COR-L47 (cell line): ENCODE data around the gene ZNF24.
A peak's percentile ranks its signal among the peaks of the same experiment; 100 is the strongest.

ENCODE experiments used
- DNase-seq: peaks from one replicate; lab custom pipeline; 2025; lab: John Stamatoyannopoulos, UW

Gene ZNF24

GRCh38 chr18:35343936-35344735, at the start of gene ZNF24:
Gene ZNF24 (minus strand): TSS chr18:35344420. CDS start chr18:35340650, 3,770 bp downstream.
- DNase-seq, result peak; percentile 99

GRCh38 chr18:35393716-35394115, 49.5 kb upstream of the ZNF24 start:
- no peak for DNase-seq

GRCh38 chr18:35392375-35392774, 48.2 kb upstream of the ZNF24 start:
- no peak for DNase-seq

- no peak for DNase-seq
Observed at GRCh38 chr18:35390951-35391700, 46.9 kb upstream of the ZNF24 start.

- no peak for DNase-seq
Observed at GRCh38 chr18:35389095-35389618, 44.9 kb upstream of the ZNF24 start.

GRCh38 chr18:35387152-35387571, 42.9 kb upstream of the ZNF24 start:
- peak; percentile 36 for DNase-seq

GRCh38 chr18:35386600-35387100, 42.4 kb upstream of the ZNF24 start:
- peak; percentile 69 for DNase-seq

GRCh38 chr18:35383136-35383535, 38.9 kb upstream of the ZNF24 start:
- DNase-seq, result no peak

GRCh38 chr18:35379421-35379820, 35.2 kb upstream of the ZNF24 start:
- DNase-seq, result no peak

GRCh38 chr18:35378574-35378896, 34.3 kb upstream of the ZNF24 start:
- DNase-seq, result no peak

GRCh38 chr18:35377875-35378573, 33.8 kb upstream of the ZNF24 start:
- DNase-seq, result no peak

GRCh38 chr18:35376742-35377695, 32.8 kb upstream of the ZNF24 start, which contains the start of gene ZNF396:
Gene ZNF396 (minus strand): TSS chr18:35377337. CDS start chr18:35374292, 3,045 bp downstream.
- DNase-seq, result peak; percentile 74

- no peak for DNase-seq
Observed at GRCh38 chr18:35376393-35376741, 32.1 kb upstream of the ZNF24 start.

- no peak for DNase-seq
Observed at GRCh38 chr18:35374708-35375107, 30.5 kb upstream of the ZNF24 start.

GRCh38 chr18:35371412-35372195, 27.4 kb upstream of the ZNF24 start:
- DNase-seq, result no peak

GRCh38 chr18:35369126-35369525, 24.9 kb upstream of the ZNF24 start:
- no peak for DNase-seq

- DNase-seq, result no peak
Observed at GRCh38 chr18:35368595-35368994, 24.4 kb upstream of the ZNF24 start.

- no peak for DNase-seq
Observed at GRCh38 chr18:35362531-35362930, 18.3 kb upstream of the ZNF24 start.

GRCh38 chr18:35361570-35362321, 17.5 kb upstream of the ZNF24 start:
- DNase-seq, result no peak
